SIG-M5 (cell line): ENCODE data around the gene ZNF529.
"Not testable (repeated sequence)": the region's sequence is repeated elsewhere in the genome, so short reads cannot be mapped to it uniquely, and the experiment has no call there.

ENCODE experiments used
- DNase-seq: peaks from one replicate; lab custom pipeline; 2025; lab: John Stamatoyannopoulos, UW

Gene ZNF529

DNA sequence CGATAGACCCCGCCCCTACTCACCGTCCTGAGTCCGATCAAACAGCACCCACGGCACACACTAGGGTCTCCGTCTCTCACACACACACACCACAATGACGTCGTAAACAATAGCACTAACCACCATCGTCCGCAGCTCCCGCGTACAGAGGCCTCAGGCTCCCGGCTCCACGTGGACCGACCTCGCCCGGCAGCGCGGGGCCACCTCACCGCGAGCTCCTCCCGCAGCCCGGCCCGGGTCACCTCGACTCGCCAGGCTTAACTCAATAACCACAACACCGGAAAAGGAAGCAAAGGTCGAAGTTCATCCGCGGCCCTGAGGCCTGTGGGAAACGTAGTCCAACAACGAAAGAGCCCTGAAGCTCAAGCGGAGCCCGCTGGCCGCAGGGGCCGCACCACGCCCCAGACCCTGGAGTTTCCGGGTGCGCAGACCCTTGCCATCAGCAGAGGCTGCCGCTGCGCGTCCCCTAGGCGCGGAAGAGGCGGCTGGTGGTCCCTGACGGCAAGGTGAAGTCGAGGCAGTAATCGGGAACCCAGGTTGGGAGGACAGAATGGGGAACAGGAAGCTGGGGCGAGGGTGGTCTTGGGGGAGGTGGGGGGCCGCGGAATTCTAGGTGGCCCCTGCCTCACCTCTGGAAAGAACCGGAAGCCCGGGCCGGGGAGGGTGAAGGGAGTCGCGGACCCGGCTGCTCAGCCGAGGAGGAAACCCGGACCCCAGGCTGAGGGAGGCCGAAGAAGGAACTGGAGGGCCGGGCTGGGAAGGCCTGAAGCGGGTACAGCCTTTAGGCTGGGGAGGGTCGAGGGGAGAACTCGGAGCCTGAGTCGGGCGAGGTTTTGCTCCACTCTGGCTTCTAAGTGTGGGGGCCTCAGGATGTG lies at the start of gene ZNF529:
Gene ZNF529 (minus strand): TSS at position 273 of the 875 bp plus-strand sequence. CDS start 946 bp downstream, outside the sequence.
- peak; percentile 67 for DNase-seq

DNA sequence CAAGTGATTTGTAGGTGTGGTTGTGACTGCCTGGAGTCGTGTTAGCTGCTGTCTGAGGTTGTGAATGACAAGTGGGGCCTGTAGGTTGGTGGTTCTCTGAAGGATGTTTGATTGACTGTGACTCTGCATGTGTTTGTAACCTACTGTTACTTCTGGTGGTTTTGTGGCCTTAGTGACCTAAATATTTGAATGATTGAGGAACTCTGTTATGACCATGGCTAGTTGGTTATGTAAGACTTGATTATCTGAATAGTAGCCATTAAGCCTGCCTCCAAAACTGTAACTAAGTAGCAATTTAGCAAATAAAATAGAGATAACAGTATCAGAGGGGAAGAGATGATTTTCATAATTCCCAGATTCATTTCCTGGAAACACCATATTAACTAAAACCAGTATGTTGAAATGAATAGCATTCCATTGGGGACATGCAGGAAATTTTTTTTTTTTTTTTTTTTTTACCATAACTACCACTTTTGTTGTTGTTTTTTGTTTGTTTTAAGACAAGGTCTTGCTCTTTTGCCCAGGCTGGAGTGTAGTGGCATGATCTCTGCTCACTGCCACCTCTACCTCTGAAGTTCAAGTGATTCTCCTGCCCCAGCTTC lies 32.9 kb upstream of the ZNF529 start:
- DNase-seq: no peak

DNA sequence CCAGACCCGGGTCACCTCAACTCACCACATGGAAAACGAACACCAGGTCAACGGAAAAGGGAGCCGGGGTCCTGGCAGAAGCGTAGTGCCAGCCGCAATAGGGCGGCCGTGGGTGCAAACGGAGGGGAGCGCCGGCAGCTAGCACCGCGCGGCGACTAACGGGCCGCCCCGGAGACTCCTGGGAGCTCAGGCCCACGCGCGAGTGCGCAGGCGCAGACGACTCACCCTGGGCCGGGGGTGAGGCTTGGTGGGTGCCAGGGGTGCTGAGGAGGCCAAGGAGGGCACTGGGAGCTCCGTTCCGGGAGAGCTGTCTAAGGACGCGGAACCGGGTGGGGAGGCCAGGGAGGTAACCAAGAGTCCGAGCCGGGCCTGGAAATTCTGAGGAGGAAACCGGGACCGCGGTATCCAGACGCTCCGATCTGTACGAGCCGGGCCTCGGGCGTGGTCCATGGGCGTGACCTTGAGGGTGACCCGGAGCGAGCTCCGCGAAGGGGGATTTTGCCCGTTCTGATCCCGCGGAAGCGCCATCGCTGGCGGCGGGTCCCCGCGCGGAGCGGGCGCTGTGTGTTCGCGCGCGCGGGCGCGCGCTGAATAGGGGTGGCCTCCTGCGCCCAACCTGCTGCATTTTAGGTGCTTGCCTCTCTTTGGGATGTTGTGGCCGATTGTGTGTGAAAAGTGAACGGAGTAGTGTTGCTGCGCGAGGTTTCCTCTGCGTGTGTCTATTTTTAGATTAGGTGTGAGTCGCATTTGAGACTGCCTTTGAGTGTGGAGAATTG lies 32.2 kb upstream of the ZNF529 start, which contains the start of gene ZNF382:
Gene ZNF382 (plus strand): TSS at position 213 of the 776 bp plus-strand sequence. CDS start 4,602 bp downstream, outside the sequence.
- no peak for DNase-seq

DNA sequence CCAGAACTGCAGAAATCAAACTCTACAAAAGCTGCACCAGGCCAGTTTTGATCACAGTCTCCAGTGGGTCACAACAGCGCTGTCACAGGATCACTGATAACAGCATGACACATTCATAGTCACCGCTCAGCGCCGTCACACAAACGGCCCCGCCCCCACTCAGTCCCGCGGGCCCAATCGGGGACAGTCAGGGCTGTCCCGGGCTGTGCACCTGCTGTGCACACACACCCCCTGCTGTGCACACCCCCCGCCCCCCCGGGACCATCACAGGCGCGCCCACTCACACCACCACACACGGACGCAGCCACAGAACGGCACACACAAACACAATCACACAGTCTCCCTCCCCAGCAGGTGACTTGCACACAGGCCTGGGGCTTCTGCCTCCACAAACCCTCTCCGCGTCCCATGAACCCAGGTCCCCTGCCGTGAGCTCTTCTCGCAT lies 31.6 kb upstream of the ZNF529 start:
- no peak for DNase-seq

DNA sequence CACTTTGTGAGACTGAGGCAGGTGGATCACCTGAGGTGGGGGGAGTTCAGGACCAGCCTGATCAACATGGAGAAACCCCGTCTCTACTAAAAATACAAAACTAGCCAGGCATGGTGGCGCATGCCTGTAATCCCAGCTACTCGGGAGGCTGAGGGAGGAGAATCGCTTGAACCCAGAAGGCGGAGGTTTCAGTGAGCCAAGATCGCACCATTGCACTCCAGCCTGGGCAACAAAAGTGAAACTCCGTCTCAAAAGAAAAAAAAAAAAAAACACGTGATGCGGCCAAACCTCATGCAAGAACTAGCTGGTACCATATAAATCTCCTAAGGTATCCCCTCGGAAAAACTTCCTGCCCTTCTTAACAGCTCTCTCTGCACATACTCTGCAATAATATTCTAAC lies 29.6 kb upstream of the ZNF529 start:
- not testable (repeated sequence) for DNase-seq

DNA sequence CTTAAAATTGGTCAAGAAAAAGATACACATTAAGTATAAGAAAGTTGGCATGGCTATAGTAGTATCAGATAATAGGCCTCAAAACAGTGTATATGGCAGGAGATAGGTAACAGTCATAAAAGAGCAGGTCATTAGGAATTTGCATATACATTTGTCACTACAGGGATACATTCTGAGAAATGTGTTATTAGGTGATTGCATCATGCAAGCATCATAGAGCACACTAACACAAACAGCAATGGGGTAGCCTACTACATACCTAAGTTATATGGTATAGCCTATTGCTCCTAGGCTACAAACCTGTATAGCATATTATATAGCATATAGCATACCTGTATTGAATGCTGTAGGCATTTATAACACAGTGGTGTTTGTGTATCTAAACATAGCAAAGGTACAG lies 6.2 kb upstream of the ZNF529 start:
- DNase-seq: no peak

DNA sequence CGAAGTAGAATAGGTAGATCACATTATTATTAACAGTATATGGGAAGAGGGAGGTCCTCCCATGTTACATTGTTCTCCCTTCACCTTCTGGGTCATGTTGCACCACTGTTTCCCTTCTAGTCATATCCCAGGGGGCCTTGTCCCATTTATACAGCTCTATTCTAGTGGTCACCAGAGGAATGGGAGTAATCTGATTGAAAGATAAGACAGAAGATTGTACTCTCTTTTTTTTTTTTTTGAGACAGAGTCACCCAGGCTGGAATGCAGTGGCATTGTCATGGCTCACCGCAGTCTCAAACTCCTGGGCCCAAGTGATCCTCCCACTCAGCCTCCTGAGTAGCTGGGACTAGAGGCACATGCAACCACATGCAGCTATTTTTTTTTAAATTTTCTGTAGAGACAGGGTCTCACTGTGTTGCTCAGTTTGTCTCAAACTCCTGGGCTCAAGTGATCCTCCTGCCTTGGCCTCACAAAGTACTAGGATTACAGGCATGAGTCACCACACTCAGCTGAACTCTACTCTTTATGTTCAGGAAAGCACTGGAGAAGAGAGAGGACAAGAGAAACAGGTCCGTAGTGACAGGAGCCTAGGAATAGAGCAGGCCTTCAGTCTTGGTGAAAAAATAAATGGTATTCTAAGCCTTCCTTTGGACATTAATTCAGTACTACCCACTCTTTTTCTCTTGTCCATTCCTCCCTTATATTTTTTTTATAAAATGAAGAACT lies 4.3 kb upstream of the ZNF529 start:
- DNase-seq: no peak

DNA sequence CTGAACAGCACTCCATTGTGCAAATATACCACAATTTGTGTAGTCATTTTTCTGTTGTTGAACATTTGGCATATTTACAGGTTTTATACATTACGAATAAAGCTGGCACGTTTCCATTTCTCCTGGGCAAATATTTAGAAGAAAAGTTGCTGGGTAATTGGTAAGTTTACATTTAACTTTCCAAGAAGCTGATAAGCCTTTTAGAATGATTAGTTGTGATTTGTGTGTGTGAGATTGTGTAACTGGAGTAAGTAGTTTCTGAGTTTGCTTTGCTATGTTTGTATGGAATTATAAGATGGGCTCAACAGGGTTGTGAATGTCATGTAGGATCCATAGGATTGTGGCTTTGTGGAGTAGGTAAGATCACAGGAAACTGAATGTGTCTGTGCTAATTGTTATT lies 1.6 kb upstream of the ZNF529 start:
- no peak for DNase-seq

DNA sequence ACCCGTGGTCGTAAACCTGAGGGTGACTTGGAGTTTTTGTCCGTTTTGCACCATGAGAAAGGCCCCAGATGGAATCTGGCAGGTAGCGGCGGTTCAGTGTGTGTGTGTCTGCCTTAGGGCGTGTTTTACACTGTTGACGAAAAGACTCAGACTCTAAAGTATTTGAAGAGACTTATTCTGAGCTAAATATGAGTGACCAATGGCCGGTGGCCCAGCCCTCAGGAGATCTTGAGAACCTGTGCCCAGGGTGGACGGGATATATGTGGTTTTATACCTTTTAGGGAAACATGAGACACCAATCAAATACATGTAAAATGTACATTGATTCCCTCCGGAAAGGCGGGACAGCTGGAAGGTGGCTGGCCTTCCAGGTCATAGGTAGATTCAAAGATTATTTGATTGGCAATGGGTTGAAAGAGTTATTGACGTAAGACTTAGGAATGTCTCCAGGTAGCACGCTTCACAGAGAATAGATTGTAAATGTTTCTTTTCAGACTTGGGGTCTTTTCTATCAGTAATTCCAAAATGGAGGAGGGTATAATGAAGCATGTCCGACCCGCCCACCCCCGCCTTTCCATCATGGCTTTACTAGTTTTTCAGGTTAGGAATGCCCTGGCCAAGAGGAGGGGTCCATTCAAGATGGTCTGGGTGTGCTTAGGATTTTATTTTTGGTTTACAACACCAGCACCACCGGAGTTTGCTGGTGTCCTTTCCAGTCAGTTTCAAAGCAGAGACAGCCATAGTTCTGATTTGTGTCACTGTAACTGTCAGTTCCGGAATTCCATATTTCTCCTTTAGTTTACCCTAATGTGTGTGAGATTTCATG lies 1.0 kb upstream of the ZNF529 start:
- DNase-seq: no peak

DNA sequence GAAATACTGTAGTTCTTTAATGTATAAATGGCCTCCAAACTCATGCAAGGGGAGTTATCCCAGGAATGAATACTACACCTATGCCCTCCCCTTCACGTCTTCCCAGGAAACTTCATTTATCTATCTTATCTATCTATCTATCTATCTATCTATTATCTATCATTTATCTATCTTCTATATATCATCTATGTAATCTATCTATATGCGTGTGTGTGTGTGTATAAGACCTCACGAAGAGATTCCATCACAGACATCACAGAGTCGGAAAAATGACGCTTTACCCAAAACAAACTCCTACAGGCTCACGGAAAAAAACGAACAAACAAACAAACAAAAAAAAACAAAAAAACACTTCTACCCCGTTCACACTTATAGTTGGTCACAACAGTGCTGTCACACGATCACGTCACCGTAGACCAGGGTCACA lies 486 bp downstream of the ZNF529 start:
- no peak for DNase-seq

DNA sequence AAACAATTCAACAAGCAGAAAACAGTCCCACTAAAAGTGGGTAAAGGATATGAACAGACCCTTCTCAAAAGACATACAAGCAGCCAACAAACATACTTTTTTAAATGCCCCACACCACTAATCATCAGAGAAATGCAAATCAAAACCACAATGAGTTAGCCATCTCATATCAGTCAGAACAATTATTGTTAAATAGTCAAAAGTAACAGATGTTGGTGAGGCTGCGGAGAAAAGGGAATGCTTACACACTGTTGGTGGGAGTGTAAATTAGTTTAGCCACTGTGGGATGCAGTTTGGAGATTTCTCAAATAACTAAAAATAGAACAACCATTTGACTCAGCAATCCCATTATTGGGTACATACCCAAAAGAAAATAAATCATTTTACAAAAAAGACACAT lies 8.7 kb downstream of the ZNF529 start:
- DNase-seq: no peak

DNA sequence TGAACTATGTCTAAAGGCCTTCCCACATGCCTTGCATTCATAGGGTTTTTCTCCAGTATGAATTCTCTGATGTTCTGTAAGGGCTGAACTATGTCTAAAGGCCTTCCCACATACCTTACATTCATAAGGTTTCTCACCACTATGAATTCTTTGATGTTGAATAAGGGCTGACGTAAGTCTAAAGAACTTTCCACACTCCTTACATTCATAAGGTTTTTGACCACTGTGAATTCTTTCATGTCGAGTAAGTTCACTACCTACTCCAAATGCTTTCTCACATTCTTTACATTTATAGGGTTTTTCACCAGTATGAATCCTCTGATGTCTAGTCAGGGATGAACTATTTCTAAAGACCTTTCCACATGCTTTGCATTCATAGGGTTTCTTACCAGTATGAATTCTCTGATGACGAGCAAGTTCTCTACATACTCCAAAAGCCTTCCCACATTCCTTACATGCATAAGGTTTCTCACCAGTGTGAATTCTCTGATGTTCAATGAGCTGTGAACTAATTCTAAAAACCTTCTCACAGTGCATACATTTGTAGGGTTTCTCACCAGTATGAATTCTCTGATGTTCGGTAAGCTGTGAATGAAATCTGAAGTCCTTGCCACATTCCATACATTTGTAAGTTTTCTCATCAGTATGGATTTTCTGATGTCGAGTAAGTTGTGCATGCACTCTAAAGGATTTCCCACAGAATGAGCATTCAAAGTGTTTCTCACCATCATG lies 25.9 kb downstream of the ZNF529 start:
- no peak for DNase-seq

DNA sequence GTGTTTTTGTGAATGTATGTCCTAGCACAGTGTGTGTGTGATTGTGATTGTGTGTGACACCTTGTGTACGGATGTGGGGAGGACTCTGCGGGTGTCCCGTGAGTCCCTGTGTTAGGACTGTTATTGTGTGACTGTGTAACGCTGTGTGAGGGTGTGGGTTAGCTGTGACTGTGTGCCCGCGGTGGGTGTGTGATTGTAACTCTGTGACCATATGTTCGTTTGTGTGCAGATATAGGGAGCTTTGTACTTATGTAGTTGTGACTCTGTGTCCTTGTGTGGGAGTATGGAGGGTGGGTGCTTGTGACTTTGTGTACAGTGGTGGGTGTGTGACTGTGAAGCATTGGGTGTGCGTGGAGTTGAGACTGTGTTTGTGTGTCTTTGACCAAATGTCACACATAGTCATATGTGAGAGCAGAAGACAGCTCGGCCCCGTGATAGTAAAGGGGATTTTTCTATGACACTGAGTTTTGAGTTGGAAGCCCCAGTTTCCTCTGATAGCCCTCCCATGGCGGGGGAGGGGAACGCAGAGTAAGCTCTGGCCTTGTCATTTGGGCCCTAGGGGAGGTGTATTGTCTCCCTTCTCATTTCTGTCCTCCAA lies 44.1 kb downstream of the ZNF529 start:
- no peak for DNase-seq

DNA sequence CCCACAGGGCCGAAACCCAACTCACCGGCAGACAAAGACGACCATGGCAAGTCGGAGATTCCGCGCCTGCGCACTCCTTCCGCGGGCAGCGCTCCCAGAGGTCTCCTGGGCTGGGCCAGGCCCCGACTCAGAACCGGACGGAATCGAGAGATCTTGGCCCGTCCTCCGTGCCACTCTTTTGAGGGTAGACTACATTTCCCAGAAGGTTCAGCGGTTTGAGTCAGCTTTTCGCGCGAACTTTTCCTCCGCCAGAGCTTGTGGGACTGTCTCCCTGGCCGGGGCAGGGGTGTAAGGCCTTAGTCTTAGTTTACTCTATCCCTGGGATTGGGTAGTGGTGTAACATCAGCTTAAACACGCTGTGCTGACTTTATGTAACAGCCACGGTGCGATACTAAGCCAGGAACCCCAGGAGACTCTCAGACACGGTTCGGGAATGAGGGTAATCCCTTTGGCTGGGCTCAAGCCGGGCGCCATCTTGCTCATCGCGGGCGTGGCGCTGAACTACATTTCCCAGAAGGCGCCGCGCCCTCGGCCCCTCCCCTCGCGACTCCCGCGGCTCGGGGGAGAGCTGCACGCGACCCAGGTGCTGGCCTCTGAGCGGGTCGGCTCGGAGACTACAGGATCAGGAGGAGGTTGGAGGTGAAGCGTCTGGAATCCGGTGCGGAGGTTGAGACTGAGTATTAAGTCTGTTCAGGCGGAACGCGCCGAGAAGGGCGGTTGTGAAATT lies 44.7 kb downstream of the ZNF529 start, which contains the start of gene ZNF260:
Gene ZNF260 (minus strand): TSS at position 78 of the 727 bp plus-strand sequence. CDS start 13,033 bp downstream, outside the sequence.
- peak; percentile 61 for DNase-seq

DNA sequence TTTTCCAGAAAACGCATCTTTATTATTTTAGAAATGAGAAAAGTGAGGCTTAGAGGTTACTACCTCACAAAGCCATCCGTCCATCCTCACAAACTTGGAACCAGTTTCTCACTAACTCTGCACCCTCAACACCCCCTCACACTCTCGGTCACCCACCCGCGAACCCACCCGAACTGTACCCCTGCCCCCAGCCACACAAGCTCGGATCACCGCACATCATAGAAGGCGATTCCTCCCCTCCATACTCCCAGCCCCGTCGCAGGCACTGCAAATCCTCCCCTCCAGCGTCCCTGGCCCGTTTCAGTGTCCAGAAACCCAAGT lies 45.3 kb downstream of the ZNF529 start:
- no peak for DNase-seq

DNA sequence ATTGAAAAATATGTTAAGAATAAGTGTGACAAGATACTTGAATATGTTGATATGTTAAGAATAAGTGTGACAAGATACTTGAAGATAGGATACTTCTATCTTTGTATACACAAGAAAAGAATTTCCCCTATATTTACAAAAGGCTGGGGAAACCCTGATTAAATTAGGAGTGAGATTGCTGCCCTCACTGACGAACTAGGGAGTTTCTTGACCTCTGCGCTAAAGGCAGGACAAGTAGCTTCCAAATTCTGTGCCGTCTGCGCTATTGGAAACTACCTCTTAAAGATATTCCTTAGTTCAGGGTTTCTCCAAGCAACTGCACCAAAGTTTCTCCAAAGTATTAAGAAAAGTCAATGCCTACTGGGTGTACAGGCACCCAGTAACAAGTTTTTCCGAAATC lies 45.8 kb downstream of the ZNF529 start:
- DNase-seq: no peak

DNA sequence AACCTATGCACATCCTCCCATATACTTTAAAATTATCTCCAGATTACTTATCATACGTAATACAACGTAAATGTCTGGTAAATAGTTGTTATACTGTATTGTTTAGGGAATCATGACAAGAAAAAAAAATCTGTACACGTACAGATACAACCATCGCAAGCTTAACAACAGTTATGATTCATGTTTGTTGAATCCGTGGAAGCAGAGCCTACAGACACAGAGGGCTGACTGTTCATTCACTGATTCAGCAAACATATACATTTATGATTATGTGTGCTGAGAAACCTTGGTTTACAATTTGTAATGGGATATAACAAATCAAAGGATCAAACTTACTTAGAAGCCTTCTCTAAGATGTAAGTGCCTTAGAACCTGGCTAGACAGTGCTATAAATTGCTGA lies 46.5 kb downstream of the ZNF529 start:
- no peak for DNase-seq

DNA sequence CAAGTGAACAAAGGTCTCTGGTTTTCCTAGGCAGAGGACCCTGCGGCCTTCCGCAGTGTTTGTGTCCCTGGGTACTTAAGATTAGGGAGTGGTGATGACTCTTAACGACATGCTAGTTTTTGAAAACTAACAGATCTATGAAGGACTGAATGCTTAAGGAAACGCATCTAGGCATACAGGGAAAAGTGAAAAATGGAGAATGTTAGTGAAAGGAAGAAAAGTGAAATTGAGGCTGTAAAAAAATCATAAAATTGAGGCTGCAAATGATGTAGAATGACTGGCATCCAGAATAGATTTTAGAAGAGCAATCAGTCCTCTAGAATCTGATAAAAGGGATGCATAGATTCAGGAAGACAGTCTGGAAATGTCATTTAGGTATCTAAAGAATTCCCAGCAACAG lies 48.5 kb downstream of the ZNF529 start:
- no peak for DNase-seq

DNA sequence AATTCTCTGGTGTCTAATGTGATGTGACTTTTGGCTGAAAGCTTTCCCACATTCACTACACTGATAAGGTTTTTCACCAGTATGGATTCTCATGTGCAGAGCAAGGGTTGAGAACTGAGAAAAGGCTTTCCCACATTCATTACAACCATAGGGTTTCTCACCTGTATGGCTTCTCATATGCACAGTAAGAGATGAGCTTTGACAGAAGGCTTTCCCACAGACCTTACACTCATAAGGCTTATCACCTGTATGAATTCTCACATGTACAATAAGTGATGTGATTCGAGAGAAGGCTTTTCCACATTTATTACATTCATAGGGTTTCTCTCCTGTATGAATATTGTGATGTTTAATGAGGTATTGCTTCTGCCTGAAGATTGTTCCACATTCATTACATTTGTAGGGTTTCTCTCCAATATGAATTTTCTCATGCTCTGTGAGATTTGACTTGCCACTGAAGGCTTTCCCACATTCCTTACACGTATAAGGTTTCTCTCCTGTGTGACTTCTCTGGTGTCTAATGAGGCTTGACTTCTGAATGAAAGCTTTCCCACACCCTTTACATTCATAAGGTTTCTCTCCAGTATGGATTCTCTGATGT lies 59.0 kb downstream of the ZNF529 start:
- no peak for DNase-seq
